CD8-positive, alpha-beta memory T cell (primary cell): ENCODE results near the gene TUFT1. TPM values are rescaled to one million over a fixed set of nuclear protein-coding genes. Genes with fewer than 3 reads are reported as not detected.

ENCODE experiments used
- CTCF ChIA-PET: fragments of 350-600 bp; sonication (Branson Sonifier 250); formaldehyde crosslinking; loops from one replicate; lab custom pipeline; 2021; ENCODE audit warnings: antibody characterized with exemption; lab: Charles Lee
- POLR2A ChIA-PET: fragments of 350-600 bp; sonication (Branson Sonifier 250); formaldehyde crosslinking; loops from one replicate; lab custom pipeline; 2021; ENCODE audit warnings: antibody characterized with exemption; lab: Charles Lee
- DNase-seq, 5 donors: peaks; one replicate each; pipeline versions ENCODE4 v3.0.0 to v3.0.0-alpha.2; 2020 to 2022; ENCODE audit warnings: mixed read lengths in 1 of 5
- H3K27ac ChIP-seq: one replicate; pipeline ENCODE4 v1.7.0; 2013; ENCODE audit warnings: low read depth, mild to moderate bottlenecking, low read length, moderate library complexity
- H3K27me3 ChIP-seq: 2 replicates; pipeline ENCODE4 v1.7.0; 2013; ENCODE audit warnings: low read length, mild to moderate bottlenecking; ENCODE audit not compliant: insufficient read depth, poor library complexity, severe bottlenecking
- H3K36me3 ChIP-seq: 2 replicates; pipeline ENCODE4 v1.7.0; 2013; ENCODE audit warnings: mild to moderate bottlenecking, low read length, moderate library complexity; ENCODE audit not compliant: insufficient read depth
- H3K4me1 ChIP-seq: 2 replicates; pipeline ENCODE4 v1.7.0; 2013; ENCODE audit warnings: mild to moderate bottlenecking, low read length, moderate library complexity; ENCODE audit not compliant: insufficient read depth
- H3K4me3 ChIP-seq: 2 replicates; pipeline ENCODE4 v1.7.0; 2013; ENCODE audit warnings: mild to moderate bottlenecking, low read length
- H3K9me3 ChIP-seq: 2 replicates; pipeline ENCODE4 v1.7.0; 2013; ENCODE audit warnings: mild to moderate bottlenecking, low read length
- H3K27ac Mint-ChIP-seq, 8 donors: one replicate each; pipeline ENCODE4 v1.8.0; 2020 to 2021; ENCODE audit warnings: mixed read lengths in 8 of 8, mild to moderate bottlenecking in 6 of 8, inconsistent platforms in 3 of 8, moderate library complexity in 3 of 8
- H3K27me3 Mint-ChIP-seq, 2 donors: one replicate each; pipeline ENCODE4 v1.8.0; 2020 to 2021; ENCODE audit warnings: mixed read lengths in 2 of 2, mild to moderate bottlenecking in 1 of 2, moderate library complexity in 1 of 2
- H3K36me3 Mint-ChIP-seq, 3 donors: one replicate each; pipeline ENCODE4 v1.8.0; 2020 to 2021; ENCODE audit warnings: mixed read lengths in 3 of 3, inconsistent platforms in 1 of 3, mild to moderate bottlenecking in 1 of 3
- H3K4me1 Mint-ChIP-seq, 3 donors: one replicate each; pipeline ENCODE4 v1.8.0; 2020 to 2021; ENCODE audit warnings: mixed read lengths in 3 of 3, inconsistent platforms in 1 of 3, mild to moderate bottlenecking in 1 of 3
- H3K4me3 Mint-ChIP-seq, 7 donors: one replicate each; pipeline ENCODE4 v1.8.0; 2020 to 2021; ENCODE audit warnings: mixed read lengths in 7 of 7, mild to moderate bottlenecking in 6 of 7, moderate library complexity in 4 of 7, inconsistent platforms in 2 of 7
- H3K9me3 Mint-ChIP-seq, 5 donors: one replicate each; pipeline ENCODE4 v1.8.0; 2020 to 2022; ENCODE audit warnings: mixed read lengths in 5 of 5, mild to moderate bottlenecking in 3 of 5, moderate library complexity in 2 of 5, inconsistent platforms in 1 of 5
- polyA plus RNA-seq: library from polyadenylated mRNA; unstranded; fragments of 300-500 nt; fragmentation: Illumina TruSeq; gene quantifications from one replicate; pipeline ENCODE4 v1.2.3, GENCODE V29; 2021
- total RNA-seq, 2 experiments: library from RNA; stranded (reverse); gene quantifications; one replicate each; pipeline ENCODE4 v1.2.3, GENCODE V29; 2021

Gene TUFT1
- total and polyA plus RNA-seq, 3 experiments from 2014 or later, result 1.8 to 2.3 (median 2.0) TPM

- Histone ChIP-seq H3K27ac (no peak overlapping the region), H3K9me3 (no peaks in the 10 kb centered on the region), H3K27me3 (peaks cover 5% of the 10 kb centered on the region), H3K4me1 (peaks cover 21% of the 10 kb centered on the region), H3K36me3 (no peaks in the 10 kb centered on the region), H3K4me3 (no peak overlapping the region)
- Mint-ChIP-seq H3K27ac (peak overlapping the region in 2 of 8 donors; percentile 27 to 29), H3K9me3 (no peaks in the 10 kb centered on the region), H3K4me1 (peaks cover 16 to 32% (median 17%) of the 10 kb centered on the region in 3 donors), H3K36me3 (peaks cover 0 to 3% (median 0%) of the 10 kb centered on the region in 3 donors), H3K27me3 (peaks cover 0 to 5% of the 10 kb centered on the region in 2 donors), H3K4me3 (peak overlapping the region in 4 of 7 donors; percentile 33 to 99 (median 58))
- POLR2A ChIA-PET, result interaction anchor here (0.6 to 1.2 kb wide), 2 partner anchors 254 to 1276 kb away, joined by 3 to 4 read pairs; partner anchors contain the start of gene MRPL9
- no peak for DNase-seq
- CTCF ChIA-PET, result no interaction called here
Observed at GRCh38 chr1:151509350-151510019, 30.6 kb upstream of the TUFT1 start.

GRCh38 chr1:151510020-151510405 lies 30.1 kb upstream of the TUFT1 start:
- no peak overlapping the region for H3K4me3 ChIP-seq
- CTCF ChIA-PET, result interaction anchor here (1.3 to 1.4 kb wide), 2 partner anchors 31 to 84 kb away, joined by 3 to 5 read pairs; no protein-coding TSS in a partner anchor
- Mint-ChIP-seq H3K9me3 (no peaks in the 10 kb centered on the region), H3K36me3 (peaks cover 0 to 3% (median 0%) of the 10 kb centered on the region in 3 donors), H3K27ac (peak overlapping the region in 3 of 8 donors; percentile 27 to 93 (median 87)), H3K4me3 (peak overlapping the region; percentile 87 to 99 (median 92)), H3K27me3 (peaks cover 0 to 5% of the 10 kb centered on the region in 2 donors), H3K4me1 (peaks cover 16 to 32% (median 17%) of the 10 kb centered on the region in 3 donors)
- H3K27me3 ChIP-seq, result peaks cover 6% of the 10 kb centered on the region
- no peaks in the 10 kb centered on the region for H3K9me3 ChIP-seq
- no peaks in the 10 kb centered on the region for H3K36me3 ChIP-seq
- peaks cover 21% of the 10 kb centered on the region for H3K4me1 ChIP-seq
- H3K27ac ChIP-seq, result no peak overlapping the region
- no peak for DNase-seq
- POLR2A ChIA-PET, result interaction anchor here (0.6 to 1.2 kb wide), 2 partner anchors 254 to 1276 kb away, joined by 3 to 4 read pairs; partner anchors contain the start of gene MRPL9

DNA sequence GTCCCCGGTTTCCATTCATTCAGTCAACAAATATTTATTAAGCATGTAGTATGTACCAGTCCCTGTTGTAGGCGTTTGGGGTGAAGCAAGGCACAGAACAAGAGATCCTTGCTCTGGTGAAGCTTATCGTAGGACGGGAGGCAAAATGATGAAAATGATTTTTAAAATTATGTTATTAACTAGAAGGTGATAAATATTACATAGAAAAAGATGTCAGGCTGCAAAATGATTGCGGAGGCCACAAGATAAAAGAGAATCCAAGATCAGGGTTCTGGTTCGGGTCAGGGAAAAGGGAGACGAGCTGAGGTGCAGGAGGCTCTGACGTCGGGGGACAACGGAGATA lies 29.5 kb upstream of the TUFT1 start:
- Histone ChIP-seq H3K27ac (no peak overlapping the region), H3K9me3 (no peaks in the 10 kb centered on the region), H3K36me3 (no peaks in the 10 kb centered on the region), H3K4me3 (peak overlapping the region; percentile 80), H3K27me3 (peaks cover 6% of the 10 kb centered on the region), H3K4me1 (peaks cover 21% of the 10 kb centered on the region)
- Mint-ChIP-seq H3K9me3 (no peaks in the 10 kb centered on the region), H3K27me3 (peaks cover 0 to 5% of the 10 kb centered on the region in 2 donors), H3K27ac (peak overlapping the region; percentile 27 to 95 (median 90)), H3K36me3 (peaks cover 0 to 3% (median 0%) of the 10 kb centered on the region in 3 donors), H3K4me1 (peaks cover 16 to 32% (median 17%) of the 10 kb centered on the region in 3 donors), H3K4me3 (peak overlapping the region; percentile 87 to 99 (median 92))
- no peak for DNase-seq
- ChIA-PET CTCF (interaction anchor here (0.9 to 1.4 kb wide), 3 partner anchors 11 to 84 kb away, joined by 3 to 5 read pairs (median 5); no protein-coding TSS in a partner anchor), POLR2A (interaction anchor here (1.2 kb wide), 1 partner anchor 253 kb away, joined by 3 read pairs; the partner anchor contains the start of gene MRPL9)

DNA sequence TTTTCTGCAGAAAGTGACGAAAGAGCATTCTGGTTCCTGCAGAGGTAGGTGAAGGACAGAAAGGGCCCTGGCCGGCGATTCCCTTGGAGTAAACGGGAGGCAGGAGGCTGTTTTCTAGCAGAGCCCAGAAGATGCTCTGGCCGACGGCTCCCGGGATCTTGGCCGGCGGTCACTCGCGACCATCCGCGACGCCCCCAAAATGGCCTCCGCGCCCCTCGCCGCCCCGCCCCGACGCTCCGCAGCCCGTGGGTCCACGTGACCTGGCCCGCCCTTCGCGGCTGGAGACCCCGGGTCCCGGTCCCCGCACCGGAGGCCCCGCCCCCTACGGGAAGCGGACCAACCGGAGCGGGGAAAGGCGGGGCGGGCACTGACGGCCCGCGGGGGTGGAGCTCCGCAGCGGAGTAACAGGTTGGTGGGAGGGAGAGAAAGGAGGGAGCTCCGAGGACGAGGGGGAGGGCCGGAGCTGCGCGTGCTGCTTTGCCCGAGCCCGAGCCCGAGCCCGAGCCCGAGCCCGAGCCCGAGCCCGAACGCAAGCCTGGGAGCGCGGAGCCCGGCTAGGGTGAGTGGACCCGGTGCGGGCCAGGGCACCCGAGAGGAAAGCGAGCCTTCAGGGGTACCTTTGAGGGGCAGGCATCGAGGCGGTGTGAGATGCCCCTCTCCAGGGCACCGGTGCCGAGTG lies 29.0 kb upstream of the TUFT1 start, which contains the start of gene CGN:
TSS of gene CGN (plus strand) at position 431 of the 679 bp plus-strand sequence. CDS start 7,133 bp downstream, outside the sequence.
- H3K36me3 Mint-ChIP-seq, result peaks cover 0 to 3% (median 0%) of the 10 kb centered on the region in 3 donors
- Histone ChIP-seq H3K27me3 (peaks cover 6% of the 10 kb centered on the region), H3K4me1 (peaks cover 21% of the 10 kb centered on the region), H3K4me3 (peak within 1 kb of the TSS; percentile 80), H3K36me3 (no peaks in the 10 kb centered on the region), H3K9me3 (no peaks in the 10 kb centered on the region), H3K27ac (peak within 1 kb of the TSS; percentile 29)
- ChIA-PET CTCF (interaction anchor here (0.9 to 1.4 kb wide), 3 partner anchors 10 to 83 kb away, joined by 3 to 5 read pairs (median 5); no protein-coding TSS in a partner anchor), POLR2A (interaction anchor here (0.5 kb wide), 1 partner anchor 933 kb away, joined by 4 read pairs; no protein-coding TSS in a partner anchor)
- H3K4me3 Mint-ChIP-seq, result peak within 1 kb of the TSS; percentile 87 to 99 (median 92)
- H3K4me1 Mint-ChIP-seq, result peaks cover 16 to 32% (median 17%) of the 10 kb centered on the region in 3 donors
- H3K9me3 Mint-ChIP-seq, result no peaks in the 10 kb centered on the region
- H3K27me3 Mint-ChIP-seq, result peaks cover 0 to 5% of the 10 kb centered on the region in 2 donors
- peak within 1 kb of the TSS; percentile 35 to 95 (median 90) for H3K27ac Mint-ChIP-seq
- DNase-seq, result peak; percentile 82 to 91 (median 88)

- Histone ChIP-seq H3K36me3 (no peaks in the 10 kb centered on the region), H3K4me1 (peaks cover 21% of the 10 kb centered on the region), H3K4me3 (peak overlapping the region; percentile 80), H3K27ac (peak overlapping the region; percentile 29), H3K9me3 (no peaks in the 10 kb centered on the region), H3K27me3 (peaks cover 6% of the 10 kb centered on the region)
- Mint-ChIP-seq H3K36me3 (peaks cover 0 to 3% (median 0%) of the 10 kb centered on the region in 3 donors), H3K4me3 (peak overlapping the region; percentile 87 to 99 (median 92)), H3K4me1 (peaks cover 16 to 32% (median 17%) of the 10 kb centered on the region in 3 donors), H3K9me3 (no peaks in the 10 kb centered on the region), H3K27me3 (peaks cover 0 to 5% of the 10 kb centered on the region in 2 donors), H3K27ac (peak overlapping the region in 6 of 8 donors; percentile 35 to 74 (median 63))
- CTCF ChIA-PET, result interaction anchor here (0.9 to 1.3 kb wide), 2 partner anchors 10 to 30 kb away, joined by 3 to 5 read pairs; no protein-coding TSS in a partner anchor
- DNase-seq, result peak in 4 of 5 donors; percentile 10 to 49 (median 24)
- POLR2A ChIA-PET, result interaction anchor here (0.5 to 0.6 kb wide), 2 partner anchors 13 to 934 kb away, joined by 3 to 4 read pairs; no protein-coding TSS in a partner anchor
Observed at GRCh38 chr1:151511636-151512215, 28.4 kb upstream of the TUFT1 start.

DNA sequence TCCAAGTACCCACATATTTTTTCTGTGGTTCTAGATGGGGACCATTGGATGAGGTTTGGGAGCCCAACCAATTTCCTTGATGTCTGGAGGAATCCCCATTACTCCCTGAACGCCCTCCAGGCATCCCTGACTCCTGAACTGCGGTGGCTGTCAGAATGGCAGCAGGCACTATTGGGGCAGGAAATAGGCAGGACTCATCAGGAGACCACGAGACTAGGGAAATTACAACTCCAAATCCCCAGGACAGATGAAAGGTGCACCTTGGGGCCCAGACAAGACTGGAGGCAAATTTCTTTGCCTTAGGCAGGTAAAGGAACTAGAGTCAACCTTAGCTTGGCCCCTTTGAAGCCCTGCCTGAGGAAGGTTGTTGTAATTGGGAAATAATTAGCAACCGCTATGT lies 27.8 kb upstream of the TUFT1 start:
- Mint-ChIP-seq H3K4me1 (peaks cover 14 to 32% (median 16%) of the 10 kb centered on the region in 3 donors), H3K4me3 (peak overlapping the region; percentile 23 to 99 (median 92)), H3K36me3 (peaks cover 0 to 3% (median 0%) of the 10 kb centered on the region in 3 donors), H3K27me3 (peaks cover 0 to 5% of the 10 kb centered on the region in 2 donors), H3K9me3 (no peaks in the 10 kb centered on the region), H3K27ac (peak overlapping the region in 1 of 8 donors; percentile 14)
- H3K27ac ChIP-seq, result no peak overlapping the region
- peaks cover 21% of the 10 kb centered on the region for H3K4me1 ChIP-seq
- peaks cover 6% of the 10 kb centered on the region for H3K27me3 ChIP-seq
- DNase-seq, result no peak
- no peaks in the 10 kb centered on the region for H3K36me3 ChIP-seq
- no peaks in the 10 kb centered on the region for H3K9me3 ChIP-seq
- H3K4me3 ChIP-seq, result peak overlapping the region; percentile 80
- ChIA-PET CTCF (interaction anchor here (1.2 kb wide), 1 partner anchor 82 kb away, joined by 3 read pairs; no protein-coding TSS in a partner anchor), POLR2A (interaction anchor here (0.6 kb wide), 1 partner anchor 14 kb away, joined by 3 read pairs; no protein-coding TSS in a partner anchor)
